LHCN-M2 (cell line): Measurements from ENCODE around the gene GRK6. TPM values are rescaled to one million over a fixed set of nuclear protein-coding genes. Genes with fewer than 3 reads are reported as not detected.
A peak's percentile ranks its signal among the peaks of the same experiment; 100 is the strongest.

Source experiments
- DNase-seq: peaks from one replicate; pipeline ENCODE4 v3.0.0-alpha.2; 2012; ENCODE audit warnings: low read depth
- total RNA-seq: library from RNA; depleted of rRNA; stranded (reverse); fragments of >200 nt; gene quantifications from 2 replicates; pipeline ENCODE4 v1.2.3, GENCODE V29; 2014

Gene GRK6
- total RNA-seq, 1 experiment from 2014 or later, result 23.8 TPM

DNA sequence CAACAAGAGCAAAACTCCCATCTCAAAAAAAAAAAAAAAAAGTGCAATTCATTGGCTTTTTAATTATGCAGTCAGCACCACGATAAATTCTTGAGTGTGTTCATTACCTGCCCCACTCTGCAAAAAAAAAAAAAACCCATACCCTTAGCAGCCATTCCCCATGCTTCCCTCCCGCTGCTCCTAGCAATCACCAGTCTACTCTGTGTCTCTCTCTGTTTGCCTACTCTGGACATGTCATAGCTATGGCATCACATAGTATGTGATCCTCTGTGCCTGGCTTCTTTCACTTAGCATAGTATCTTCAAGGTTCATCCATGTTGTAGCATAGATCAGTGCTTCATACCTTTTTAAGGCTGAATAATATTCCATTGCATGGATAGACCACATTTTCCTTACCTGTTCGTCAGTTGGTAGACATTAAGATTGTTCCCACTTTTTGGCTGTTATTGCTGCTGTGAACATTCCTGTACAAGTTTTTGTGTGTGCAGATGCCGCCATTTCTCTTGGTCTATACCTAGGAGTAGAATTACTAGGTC, 13.1 kb downstream of the GRK6 start:
- no peak for DNase-seq

DNA sequence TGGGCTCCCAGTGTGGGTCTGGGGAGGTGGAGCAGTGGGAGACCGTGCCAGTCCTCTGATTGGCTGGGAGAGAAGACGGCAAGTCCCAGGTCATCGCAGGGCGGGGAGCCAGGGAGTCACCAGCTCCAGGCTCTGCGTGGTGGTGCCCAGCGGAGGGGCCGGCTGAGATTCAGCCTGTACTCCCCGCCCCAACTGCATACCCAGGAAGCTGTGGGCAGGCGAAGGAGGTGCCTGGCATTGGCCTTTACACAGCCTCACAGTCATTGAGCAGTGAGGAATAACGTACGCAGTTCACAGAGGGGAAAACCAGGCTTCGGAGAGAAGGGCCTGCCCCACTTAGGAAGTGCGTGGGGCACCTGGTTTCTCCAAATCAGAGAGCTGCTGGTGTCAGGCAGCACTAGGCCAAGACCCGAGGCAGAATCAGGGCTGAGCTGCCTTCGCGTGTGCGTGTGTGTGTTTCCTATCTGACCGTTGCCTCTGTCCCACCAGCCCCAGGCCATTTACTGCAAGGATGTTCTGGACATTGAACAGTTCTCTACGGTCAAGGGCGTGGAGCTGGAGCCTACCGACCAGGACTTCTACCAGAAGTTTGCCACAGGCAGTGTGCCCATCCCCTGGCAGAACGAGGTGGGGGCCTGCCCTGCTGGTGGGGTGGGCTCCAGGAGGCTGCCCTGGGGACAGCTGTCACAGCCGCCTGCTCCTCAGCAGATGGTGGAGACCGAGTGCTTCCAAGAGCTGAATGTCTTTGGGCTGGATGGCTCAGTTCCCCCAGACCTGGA, 13.9 kb downstream of the GRK6 start:
- no peak for DNase-seq

DNA sequence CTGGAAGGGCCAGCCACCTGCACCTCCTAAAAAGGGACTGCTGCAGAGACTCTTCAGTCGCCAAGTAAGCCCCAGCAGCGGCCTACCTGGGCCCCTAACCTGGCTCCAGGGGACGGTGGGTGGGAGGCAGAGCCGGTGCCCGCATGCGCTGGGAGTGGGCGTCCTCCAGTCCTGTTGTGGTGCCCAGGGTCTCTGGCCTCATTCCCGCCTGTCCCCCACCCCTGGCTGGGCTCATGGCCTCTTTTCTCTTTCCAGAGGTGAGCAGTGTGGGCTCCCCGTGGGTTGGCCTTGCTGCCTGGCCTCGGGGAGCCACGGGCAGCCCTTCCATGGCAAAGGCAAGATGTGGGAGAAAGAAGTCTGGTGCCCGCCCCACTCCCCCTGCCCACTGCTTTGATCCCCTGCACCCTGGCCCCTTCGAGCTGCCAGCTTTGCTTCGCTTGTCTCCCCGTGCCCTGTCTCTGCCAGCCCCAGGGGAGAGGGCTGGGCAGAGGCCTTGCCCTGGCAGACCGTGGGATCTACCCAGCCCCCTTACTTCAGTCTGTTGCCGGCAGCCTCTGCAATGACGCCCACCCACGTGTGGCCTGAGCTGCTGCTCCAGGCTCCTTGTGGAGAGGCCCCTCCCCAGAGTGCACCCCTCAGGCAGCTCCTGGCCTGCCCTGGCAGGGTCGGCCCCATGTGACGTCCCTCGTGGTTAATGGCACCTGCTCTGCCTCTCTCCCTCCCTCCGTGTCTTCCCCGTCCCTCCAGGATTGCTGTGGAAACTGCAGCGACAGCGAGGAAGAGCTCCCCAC, 14.7 kb downstream of the GRK6 start:
- DNase-seq, result no peak

DNA sequence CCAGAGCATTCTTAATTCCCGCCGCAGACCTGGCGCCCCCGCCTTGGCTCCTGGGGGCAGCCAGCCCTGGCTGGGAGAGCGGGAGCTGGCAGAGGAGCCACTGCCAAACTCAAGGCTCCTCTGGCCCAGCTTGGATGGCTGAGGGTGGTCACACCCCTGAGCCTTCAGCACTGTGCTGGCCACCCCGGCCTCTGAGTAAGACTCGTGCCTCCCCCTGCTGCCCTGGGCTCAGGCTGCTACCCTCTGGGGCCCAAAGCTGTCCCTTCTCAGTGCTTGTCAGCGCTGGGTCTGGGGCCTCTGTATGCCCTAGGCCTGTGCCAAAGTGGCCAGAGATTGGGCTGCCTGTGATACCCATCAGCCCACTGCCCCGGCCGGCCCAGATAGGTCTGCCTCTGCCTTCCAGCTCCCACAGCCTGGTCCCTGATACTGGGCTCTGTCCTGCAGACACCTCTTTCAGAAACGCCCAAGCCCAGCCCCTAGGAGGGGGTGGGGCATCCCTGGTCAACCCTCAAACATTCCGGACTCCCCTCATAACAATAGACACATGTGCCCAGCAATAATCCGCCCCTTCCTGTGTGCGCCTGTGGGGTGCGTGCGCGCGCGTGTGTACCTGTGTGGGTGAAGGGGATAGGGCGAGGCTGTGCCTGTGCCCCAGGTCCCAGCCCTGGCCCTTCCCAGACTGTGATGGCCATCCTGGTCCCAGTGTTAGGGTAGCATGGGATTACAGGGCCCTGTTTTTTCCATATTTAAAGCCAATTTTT, 15.8 kb downstream of the GRK6 start:
- DNase-seq, result no peak

DNA sequence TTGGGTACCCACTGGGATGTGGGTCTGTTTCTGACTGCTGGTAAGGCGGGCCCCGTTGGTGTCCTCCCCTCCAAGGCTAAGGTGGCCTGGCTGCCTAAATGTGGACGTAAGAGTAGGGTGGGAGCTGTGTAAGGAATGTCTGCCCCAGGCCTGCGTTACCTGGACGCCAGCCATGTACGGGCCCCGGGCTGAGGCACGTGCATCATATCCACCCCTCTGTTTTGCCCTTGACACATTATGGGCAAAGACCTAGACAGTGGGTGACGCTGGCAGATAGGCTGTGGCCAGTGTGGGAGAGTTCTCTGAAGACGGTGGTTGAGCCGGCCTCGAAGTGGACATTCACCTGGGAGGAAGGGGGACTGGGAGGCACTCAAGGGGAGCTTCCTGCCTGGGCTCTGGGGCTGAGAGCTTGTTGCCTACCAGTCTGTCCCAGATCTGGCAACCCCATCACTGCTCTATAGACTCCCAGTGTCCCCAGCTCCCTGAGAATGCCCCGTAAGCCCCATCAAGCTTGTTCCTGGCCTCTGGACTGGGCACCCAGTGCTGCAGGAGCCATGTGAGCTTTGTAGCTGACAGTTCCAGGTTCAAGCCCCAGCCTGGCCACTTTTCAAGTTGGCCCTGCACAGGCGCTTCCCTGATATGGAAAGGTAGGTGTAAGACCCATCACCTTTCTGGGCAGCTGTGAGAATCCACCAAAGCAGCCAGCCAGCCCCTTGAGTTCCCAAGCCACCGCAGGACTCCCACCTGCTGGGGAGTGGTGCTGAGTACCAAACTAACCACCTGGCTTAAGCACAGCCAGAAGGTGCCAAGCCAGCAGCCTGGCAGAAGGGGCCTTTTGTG, 16.9 kb downstream of the GRK6 start:
- DNase-seq, result no peak

DNA sequence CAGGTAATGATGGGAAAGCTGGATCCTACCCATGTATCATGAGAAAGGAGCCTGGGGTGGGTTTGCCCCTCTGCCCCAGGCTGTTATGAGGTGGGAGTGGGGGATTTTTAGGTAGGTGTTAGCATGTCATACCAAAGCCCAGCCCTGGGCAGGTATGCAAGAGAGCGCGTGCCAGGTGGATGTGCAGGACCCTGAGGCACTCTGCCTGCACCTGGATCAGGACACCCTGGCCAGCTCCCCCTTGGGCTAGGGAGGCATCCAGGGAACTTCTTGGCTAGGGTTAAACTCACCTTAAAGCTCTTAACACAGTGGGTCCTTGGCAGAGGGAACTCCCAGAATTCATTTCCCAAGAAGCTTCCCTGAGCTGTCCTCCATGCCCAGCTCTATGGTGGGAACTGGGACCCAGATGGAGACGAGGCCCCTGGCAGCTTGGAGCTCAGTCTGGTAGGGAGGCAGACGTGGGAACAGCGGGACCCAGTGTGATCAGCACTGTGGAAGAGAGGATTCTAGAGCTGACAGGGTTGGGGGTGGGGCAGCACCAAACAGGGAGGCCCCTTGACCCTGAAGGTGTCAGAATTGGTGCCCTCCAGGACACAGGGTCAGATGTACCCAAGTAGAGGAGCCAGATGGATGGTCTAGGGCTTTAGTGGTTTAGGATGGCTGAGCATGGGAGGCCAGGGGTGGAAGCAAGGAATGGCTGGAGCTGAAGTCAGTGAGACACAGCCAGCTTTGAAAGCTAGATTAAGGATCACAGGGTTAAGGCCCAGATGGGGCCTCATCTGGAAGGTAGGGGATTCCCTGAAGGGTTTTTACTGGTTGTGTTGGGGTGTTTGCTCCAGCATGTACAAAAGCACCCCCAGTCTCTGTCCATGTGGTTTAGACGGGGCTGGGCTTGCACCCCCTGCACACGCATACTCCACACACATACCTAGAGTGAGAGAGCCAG, 17.9 kb downstream of the GRK6 start:
- no peak for DNase-seq

DNA sequence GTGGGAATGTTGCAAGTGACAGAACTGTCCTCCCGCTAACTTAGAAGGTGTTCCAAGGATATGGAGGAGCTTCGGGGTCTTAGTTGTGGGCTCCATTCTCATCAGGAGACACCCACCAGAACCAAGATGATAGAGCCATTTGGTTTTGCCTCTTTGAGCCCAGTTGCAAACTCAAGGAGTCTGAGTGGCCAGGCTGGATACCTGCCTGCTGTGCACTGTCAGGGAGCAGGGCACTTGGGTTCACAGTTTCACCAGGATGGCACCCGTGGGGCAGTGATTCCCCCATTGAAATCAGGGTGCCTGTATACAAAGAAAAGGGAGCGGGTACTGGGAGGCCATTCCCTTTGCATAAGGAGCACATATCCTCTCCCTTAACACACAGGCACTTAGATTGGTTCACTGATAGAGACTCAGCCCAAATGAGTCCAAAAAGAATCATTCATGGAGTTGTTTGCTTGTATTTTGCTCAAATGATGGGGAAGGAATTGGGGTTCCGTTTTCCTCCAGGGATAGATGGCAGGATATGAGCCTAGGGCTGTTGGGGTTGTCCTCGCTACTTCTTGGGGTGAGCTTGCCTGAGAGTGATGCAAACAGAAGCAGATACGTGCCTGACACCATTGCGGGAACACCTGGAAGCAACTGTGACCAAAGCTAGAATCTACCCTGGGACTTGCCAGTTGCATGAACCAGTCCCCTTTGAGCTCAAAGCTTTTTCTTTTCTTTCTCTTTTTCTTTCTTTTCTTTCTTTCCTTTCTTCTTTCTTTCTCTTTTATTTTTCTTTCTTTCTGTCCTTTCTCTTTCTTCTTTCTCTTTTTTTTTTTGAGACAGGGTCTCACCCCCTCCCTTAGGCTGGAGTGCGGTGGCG, 18.8 kb downstream of the GRK6 start:
- DNase-seq, result no peak

DNA sequence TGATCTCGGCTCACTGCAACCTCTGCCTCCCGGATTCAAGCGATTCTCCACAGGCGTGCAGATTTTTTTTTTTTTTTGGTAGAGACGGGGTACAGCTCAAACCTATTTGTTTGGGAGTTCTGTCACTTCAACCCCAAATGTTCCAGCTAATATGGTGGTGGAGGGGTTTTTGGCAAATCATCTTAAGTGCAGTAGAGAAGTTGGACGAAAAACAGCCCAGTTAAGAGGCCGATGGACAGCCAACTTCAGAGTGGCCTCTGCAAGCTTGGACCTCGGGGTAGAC, 19.4 kb downstream of the GRK6 start:
- DNase-seq, result no peak

DNA sequence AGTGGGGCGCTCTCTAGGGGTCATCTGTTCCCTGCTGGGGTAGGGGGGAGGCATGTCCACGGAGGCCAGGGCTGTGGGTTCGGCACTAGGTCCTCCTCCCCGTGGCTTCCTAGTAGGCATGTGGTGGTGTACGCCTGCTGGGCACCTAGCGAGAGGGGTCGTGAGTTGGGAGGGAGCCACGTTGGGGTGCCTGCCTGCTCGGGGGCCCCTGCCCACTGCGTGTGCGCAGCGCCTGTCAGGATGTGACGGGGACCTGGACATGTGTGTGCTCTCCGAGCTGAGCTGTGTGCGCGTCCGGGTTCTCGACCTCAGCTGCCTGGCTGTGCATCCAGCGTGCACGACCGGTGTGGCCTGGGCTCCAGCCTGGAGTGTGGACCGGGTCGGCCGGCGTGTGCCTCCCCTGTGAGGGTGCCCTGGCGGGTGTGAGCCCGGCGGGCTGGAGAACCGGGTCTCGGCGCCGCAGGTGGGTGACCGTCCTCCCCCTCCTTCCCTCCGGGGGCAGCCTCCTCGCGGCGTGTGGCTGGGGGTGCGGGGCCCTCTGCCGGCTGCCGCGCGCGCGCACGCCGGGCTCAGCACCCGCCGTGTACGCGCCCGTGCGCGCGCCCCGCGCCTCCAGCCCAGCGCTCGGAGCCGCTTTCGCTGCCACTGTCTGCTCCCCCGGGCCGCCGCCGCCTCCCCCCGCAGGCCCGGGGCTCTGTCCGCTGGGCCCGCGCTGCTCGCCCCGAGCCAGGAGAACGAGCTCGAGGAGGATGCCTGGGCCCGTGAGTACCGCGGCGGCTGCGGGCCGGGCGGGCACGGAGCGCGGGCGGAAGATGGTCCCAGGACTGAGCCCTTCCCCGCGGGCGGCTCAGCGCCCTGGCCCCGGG, 20.0 kb downstream of the GRK6 start, which contains the start of gene PRR7:
TSS of gene PRR7 (plus strand) at position 615 of the 866 bp plus-strand sequence. CDS start 8,254 bp downstream, outside the sequence.
- peak; percentile 63 for DNase-seq

DNA sequence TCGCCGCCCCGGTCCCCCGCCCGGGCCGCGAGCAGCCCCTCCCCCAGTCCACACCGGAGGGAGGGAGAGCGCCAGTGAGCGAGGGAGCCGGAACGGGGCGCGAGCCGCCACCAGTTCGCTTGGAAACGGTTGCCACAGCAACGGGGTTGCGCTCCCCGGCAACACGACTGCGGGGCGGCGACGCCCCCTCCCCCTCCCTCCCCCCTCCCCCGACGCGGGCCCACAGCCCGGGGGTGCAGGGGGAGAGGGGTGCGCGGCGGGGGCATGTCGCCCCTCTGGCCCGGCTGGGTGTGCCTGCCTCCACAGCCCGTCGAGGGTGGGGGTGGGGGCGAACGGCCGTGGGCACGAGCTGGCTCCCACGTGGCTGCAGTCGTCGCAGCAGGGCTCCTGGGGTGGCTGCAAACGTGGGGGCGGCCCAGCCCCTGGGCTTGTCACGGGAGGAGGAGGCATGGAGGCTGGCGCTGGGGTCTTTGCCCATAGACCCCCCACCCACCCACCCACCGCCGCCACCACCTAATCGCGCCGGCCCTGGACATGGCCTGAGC, 20.7 kb downstream of the GRK6 start:
- DNase-seq, result peak; percentile 48

DNA sequence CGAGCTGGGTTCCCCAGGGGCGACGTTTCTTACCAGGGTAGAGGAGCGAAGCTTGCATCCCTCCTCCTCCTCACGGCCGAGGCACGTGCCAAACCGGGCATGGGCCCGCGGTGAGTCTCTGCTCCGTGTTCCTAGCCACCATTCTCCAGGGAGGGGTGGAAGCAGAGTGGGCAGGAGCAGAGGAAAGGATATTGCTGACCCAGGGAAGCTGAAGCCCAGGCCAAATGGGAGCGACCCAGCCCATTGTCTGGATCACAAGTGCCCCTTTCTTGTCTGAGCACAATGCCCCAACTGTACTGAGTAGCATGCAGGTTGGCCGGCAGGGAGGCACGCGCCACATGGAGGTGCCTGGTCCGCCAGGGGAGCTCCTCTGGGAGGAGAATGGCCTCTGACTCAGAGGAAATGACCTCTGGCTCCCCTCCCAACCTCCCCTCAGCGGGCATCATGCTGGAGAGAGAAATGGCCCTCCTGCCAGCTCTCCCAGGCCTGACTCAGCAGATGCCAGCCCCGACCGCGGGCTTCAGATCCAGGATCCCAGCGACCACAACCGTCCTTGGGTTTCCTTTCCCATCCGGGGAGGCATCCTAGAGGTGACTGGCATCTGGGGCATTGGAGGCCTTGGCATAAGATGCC, 21.3 kb downstream of the GRK6 start:
- DNase-seq, result peak; percentile 99

DNA sequence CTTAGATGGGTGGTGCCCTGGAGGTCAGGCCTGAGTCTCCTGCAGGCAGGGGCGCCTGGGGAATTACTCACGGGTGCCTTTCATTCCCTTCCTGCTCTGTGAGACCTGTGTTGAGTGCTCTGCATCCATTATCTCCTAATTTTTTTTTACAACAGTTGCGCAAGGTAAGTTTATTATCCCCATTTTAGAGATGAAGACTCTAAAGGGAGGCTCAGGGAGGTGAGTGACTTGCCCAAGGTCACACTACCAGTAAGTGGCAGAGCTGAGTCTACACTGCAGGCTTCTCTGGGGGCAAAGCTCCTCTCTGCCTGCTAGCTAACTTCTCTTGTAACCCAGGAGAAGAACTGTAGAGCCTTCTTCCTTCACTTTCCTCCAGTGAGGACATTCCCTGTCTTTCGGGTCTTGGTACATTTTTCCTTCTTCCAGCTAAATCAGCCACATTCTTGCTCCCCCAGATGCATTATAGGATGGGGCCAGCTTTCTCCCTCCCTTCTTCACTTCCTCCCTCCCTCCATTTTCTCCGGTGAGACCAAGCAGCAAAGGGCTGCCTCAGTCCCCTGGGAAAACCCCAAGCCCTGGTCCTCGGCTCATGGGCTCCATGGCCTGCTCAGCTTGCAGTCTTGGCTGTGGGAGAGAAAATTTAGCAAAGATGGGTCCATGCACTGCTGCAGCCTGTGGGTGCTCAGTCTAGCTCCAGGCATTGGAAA, 21.9 kb downstream of the GRK6 start:
- DNase-seq, result no peak

DNA sequence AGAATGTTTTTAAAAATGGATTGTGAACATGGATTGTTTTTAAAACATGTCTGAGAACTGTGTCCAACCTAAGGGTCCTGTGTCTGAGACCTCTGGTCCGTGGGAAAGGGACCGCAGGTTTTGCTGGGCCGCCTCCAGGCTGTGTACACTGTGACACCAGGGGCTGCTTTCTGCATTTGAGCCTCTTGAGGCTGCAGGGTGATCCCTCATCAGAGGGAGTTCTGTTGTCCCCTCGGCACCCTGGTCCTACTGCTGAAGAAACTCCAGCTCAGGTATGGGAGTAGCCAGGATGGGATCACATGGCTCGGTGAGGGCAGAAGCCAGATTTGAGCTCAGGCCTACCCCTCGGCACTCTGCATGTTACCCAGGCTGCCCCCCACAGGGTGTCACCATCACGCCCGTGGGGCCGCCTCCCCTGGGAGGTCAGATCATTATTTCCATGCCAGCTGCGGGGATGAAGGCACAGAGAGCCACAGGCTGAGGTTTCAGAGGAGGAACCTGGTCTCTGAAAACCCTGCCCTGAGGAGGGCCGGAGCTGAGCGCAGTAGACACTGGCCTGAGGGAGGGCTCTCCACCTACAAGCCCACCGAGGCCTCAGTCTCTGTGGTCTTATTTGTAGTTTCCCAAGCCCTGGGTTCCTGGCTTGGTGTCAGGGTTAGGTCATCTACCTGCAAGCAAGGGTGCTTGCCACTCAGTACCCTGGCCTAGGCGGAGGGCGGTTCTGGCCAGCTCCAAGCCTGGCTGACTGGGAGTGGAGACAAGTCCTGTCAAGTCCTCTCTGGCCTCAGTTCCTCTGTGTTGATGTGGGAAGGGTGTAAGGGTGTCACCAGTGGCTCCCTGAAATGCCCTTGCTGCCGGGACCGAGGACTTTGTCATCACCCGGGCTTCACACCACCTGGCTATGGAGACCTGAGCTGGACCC, 22.9 kb downstream of the GRK6 start:
- DNase-seq, result no peak

DNA sequence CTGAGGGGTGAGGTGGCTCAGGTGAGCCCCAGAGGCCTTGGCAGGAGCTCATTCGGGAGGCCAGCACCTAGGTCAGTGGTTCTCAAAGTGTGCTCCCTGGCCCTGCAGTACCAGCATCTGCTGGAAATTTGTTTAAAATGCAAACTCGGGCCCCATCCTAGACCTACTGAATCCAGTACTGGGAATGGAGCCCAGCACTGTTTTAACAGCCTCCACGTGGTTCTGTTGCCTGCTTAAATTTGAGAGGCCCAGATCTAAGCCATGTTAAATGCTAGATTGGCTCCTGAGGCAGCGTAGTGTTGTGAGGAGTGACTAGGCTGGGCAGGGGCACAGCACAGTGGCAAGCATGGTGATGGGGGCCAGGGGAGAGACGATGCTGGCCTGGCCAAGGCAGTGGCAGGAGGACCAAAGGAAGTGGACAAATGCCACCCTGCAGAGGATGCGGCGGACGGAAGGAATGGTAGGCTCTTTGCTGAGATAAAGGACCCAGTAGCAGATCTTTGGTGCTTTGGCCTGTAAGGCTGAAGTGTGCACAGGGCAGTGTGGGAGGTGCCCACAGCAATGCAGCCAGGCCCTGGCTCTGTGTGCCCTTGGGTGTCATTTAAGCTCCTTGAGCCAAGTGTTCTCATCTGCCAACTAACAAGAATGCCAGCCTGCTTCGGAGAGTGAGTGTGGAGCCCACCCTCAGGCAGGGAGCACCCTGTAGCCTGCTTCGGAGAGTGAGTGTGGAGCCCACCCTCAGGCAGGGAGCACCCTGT, 24.4 kb downstream of the GRK6 start:
- DNase-seq, result no peak
